ENCODE data around the gene NAA50. TPM values are rescaled to one million over a fixed set of nuclear protein-coding genes. Genes with fewer than 3 reads are reported as not detected.
A peak's percentile ranks its signal among the peaks of the same experiment; 100 is the strongest.

Gene NAA50
- total and polyA plus RNA-seq, 5 donors = 26.5 to 91.7 (median 66.9) TPM

DNA sequence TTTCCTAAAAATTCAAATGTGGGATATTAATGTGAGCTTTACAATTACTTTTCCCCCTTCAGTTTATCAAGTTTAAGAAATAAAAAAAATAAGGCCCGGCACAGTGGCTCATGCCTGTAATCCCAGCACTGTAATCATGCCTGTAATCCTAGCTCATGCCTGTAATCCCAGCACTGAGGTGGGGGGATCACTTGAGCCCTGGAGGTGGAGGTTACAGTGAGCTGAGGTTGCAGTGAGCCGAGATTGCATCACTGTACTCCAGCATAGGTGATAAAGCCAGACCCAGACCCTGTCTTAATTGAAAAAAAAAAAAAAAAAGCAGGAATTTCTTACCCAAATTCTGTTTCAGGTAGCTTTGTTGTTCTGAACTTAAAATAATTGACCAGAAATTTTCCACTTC, 18.6 kb upstream of the NAA50 start:
- WGBS = 98% methylated on average over 2 of the region's 2 CpGs
- Histone ChIP-seq H3K27ac (ENCODE audit: low read length) (no peak overlapping the region), H3K9me3 (ENCODE audit: control insufficient read depth, low read length) (no peaks in the 10 kb centered on the region), H3K27me3 (ENCODE audit: control insufficient read depth, insufficient read depth) (no peaks in the 10 kb centered on the region), H3K4me3 (ENCODE audit: low read length) (no peak overlapping the region), H3K4me1 (ENCODE audit: control insufficient read depth, insufficient read depth, low read length) (peaks cover 3% of the 10 kb centered on the region)
- ATAC-seq (no peak), DNase-seq (no peak)
- intact Hi-C loops (cut with DNase I) = no loop called here

DNA sequence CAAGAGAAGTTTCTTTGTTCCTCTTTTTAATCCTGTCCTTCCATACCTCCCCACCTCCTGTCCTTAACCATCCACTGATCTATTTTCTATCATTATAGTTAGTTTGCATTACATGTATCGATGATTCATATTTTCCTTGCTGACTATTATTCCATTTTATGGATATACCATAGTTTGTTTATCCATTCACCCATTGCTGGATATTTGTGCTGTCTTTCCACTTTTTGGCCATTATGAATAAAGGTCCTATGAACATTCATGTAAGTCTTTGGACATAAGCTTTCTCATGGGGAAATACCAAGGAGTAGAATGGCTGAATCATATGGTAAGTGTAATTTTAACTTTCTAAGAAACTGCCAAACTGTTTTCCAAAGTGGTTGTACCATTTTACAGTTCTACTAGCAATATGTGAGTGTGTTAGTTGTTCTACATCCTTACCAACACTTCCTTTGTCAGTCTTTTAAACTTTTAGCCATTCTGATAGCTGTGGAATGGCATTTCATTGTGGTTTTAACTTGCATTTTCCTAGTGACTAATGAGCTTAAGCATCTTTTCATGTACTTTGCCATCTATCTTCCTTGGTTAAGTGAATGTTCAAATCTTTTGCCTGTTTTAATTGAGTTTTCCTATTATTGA, 12.5 kb upstream of the NAA50 start:
- Histone ChIP-seq H3K9me3 (ENCODE audit: control insufficient read depth, low read length) (no peaks in the 10 kb centered on the region), H3K4me3 (ENCODE audit: low read length) (no peak overlapping the region), H3K27me3 (ENCODE audit: control insufficient read depth, insufficient read depth) (no peaks in the 10 kb centered on the region), H3K27ac (ENCODE audit: low read length) (no peak overlapping the region), H3K4me1 (ENCODE audit: control insufficient read depth, insufficient read depth, low read length) (peaks cover 1% of the 10 kb centered on the region)
- DNase-seq (no peak), ATAC-seq (no peak)
- intact Hi-C loops (cut with DNase I) = no loop called here
- 99% methylated on average over 1 of the region's 1 CpG for WGBS

GRCh38 chr3:113754494-113755159, 8.6 kb upstream of the NAA50 start:
- ATAC-seq (no peak), DNase-seq (no peak)
- Histone ChIP-seq H3K27me3 (ENCODE audit: control insufficient read depth, insufficient read depth) (no peaks in the 10 kb centered on the region), H3K27ac (ENCODE audit: low read length) (no peak overlapping the region), H3K4me3 (ENCODE audit: low read length) (no peak overlapping the region), H3K9me3 (ENCODE audit: control insufficient read depth, low read length) (no peaks in the 10 kb centered on the region), H3K4me1 (ENCODE audit: control insufficient read depth, insufficient read depth, low read length) (peaks cover 1% of the 10 kb centered on the region)
- 74% methylated on average over 5 of the region's 5 CpGs for WGBS
- intact Hi-C loops (cut with DNase I) = no loop called here

- H3K27ac ChIP-seq (ENCODE audit: low read length) = no peak overlapping the region
- DNase-seq (no peak), ATAC-seq (no peak)
- H3K4me1 ChIP-seq (ENCODE audit: control insufficient read depth, insufficient read depth, low read length) = peaks cover 1% of the 10 kb centered on the region
- WGBS = 76% methylated on average over 4 of the region's 4 CpGs
- H3K27me3 ChIP-seq (ENCODE audit: control insufficient read depth, insufficient read depth) = no peaks in the 10 kb centered on the region
- H3K9me3 ChIP-seq (ENCODE audit: control insufficient read depth, low read length) = no peaks in the 10 kb centered on the region
- H3K4me3 ChIP-seq (ENCODE audit: low read length) = no peak overlapping the region
- intact Hi-C loops (cut with DNase I) = no loop called here
Observed at GRCh38 chr3:113753376-113753985, 7.4 kb upstream of the NAA50 start.

GRCh38 chr3:113751141-113751540, 5.1 kb upstream of the NAA50 start:
- no peaks in the 10 kb centered on the region for H3K27me3 ChIP-seq (ENCODE audit: control insufficient read depth, insufficient read depth)
- H3K4me1 ChIP-seq (ENCODE audit: control insufficient read depth, insufficient read depth, low read length) = no peaks in the 10 kb centered on the region
- H3K4me3 ChIP-seq (ENCODE audit: low read length) = no peak overlapping the region
- DNase-seq (no peak), ATAC-seq (no peak)
- H3K9me3 ChIP-seq (ENCODE audit: control insufficient read depth, low read length) = no peaks in the 10 kb centered on the region
- no peak overlapping the region for H3K27ac ChIP-seq (ENCODE audit: low read length)
- intact Hi-C loops (cut with DNase I) = no loop called here

- intact Hi-C loops (cut with DNase I) = no loop called here
- WGBS = 2% methylated on average over 18 of the region's 18 CpGs
- Histone ChIP-seq H3K27me3 (ENCODE audit: control insufficient read depth, insufficient read depth) (no peaks in the 10 kb centered on the region), H3K4me3 (ENCODE audit: low read length) (peak overlapping the region; percentile 90), H3K27ac (ENCODE audit: low read length) (peak overlapping the region; percentile 85), H3K9me3 (ENCODE audit: control insufficient read depth, low read length) (no peaks in the 10 kb centered on the region), H3K4me1 (ENCODE audit: control insufficient read depth, insufficient read depth, low read length) (peaks cover 4% of the 10 kb centered on the region)
- no peak for DNase-seq
- ATAC-seq = no peak
Observed at GRCh38 chr3:113747283-113748046, 1.4 kb upstream of the NAA50 start.

GRCh38 chr3:113746548-113747282, 666 bp upstream of the NAA50 start, which contains the start of gene ATP6V1A:
TSS of gene ATP6V1A (plus strand) at chr3:113747035. CDS start at chr3:113778754, 31,719 bp downstream.
- Histone ChIP-seq H3K9me3 (ENCODE audit: control insufficient read depth, low read length) (no peaks in the 10 kb centered on the region), H3K27me3 (ENCODE audit: control insufficient read depth, insufficient read depth) (no peaks in the 10 kb centered on the region), H3K27ac (ENCODE audit: low read length) (peak within 1 kb of the TSS; percentile 93), H3K4me1 (ENCODE audit: control insufficient read depth, insufficient read depth, low read length) (peaks cover 4% of the 10 kb centered on the region), H3K4me3 (ENCODE audit: low read length) (peak within 1 kb of the TSS; percentile 90)
- peak; percentile 90 to 93 (median 92) for DNase-seq
- WGBS = under 1% methylated on average over 34 of the region's 34 CpGs
- intact Hi-C loops (cut with DNase I) = no loop called here
- ATAC-seq = peak; percentile 87

DNA sequence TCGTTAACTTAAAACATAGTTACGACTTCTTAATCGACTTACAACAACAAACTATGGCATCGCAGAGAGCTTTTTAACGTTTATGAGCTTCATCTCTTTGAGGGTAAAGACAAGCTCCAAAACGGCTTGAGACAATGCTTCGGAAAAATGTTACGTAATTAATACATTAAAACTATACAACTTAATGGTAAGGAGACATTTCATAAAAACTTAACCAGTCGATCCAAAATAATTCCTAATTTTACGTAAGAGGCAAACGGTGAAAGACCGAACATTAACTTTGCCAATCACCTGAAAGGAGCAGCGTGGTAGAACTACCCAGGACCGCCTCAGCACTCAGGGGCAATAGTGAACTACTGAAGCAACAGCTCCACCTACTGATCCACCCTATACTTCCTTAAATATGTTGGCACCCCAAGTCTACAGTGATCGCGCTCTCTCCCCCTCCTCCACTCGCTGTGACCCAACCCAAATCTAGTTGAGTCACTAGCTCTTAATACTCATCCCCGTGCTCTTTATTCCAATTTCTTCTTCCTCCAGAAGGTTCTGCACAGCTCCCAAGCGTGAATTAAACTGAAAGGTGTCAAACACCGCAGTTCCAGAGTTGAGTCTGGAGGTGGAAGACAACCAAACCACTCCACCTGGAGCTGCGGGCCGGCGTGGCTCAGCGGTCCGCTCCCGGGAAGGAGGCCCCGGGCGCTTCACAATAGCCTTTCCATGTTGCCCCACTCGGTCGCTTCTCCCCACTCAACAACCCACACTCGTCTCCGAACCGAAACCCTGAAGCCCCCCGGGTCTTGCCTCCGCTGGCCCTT, 901 bp downstream of the NAA50 start:
- Histone ChIP-seq H3K27me3 (ENCODE audit: control insufficient read depth, insufficient read depth) (no peaks in the 10 kb centered on the region), H3K27ac (ENCODE audit: low read length) (peak overlapping the region; percentile 93), H3K4me1 (ENCODE audit: control insufficient read depth, insufficient read depth, low read length) (peaks cover 4% of the 10 kb centered on the region), H3K9me3 (ENCODE audit: control insufficient read depth, low read length) (no peaks in the 10 kb centered on the region), H3K4me3 (ENCODE audit: low read length) (peak overlapping the region; percentile 90)
- ATAC-seq (peak; percentile 77 to 78), DNase-seq (peak; percentile 56 to 78 (median 70))
- intact Hi-C loops (cut with DNase I) = no loop called here
- under 1% methylated on average over 35 of the region's 35 CpGs for WGBS

GRCh38 chr3:113743006-113743630, 2.9 kb downstream of the NAA50 start:
- Histone ChIP-seq H3K9me3 (ENCODE audit: control insufficient read depth, low read length) (no peaks in the 10 kb centered on the region), H3K4me1 (ENCODE audit: control insufficient read depth, insufficient read depth, low read length) (peaks cover 4% of the 10 kb centered on the region), H3K4me3 (ENCODE audit: low read length) (no peak overlapping the region), H3K27ac (ENCODE audit: low read length) (no peak overlapping the region), H3K27me3 (ENCODE audit: control insufficient read depth, insufficient read depth) (no peaks in the 10 kb centered on the region)
- DNase-seq = no peak
- WGBS = 66% methylated on average over 7 of the region's 7 CpGs
- intact Hi-C loops (cut with DNase I) = no loop called here
- ATAC-seq = no peak

Measured in right cardiac atrium (tissue), 5 donors.